H1 (cell line): ENCODE data around the gene GLRA2. TPM values are rescaled to one million over a fixed set of nuclear protein-coding genes. Genes with fewer than 3 reads are reported as not detected.

Experiments
- CTCF ChIA-PET: fragments of 300-600 bp; sonication (Branson Sonifier 250); formaldehyde crosslinking; loops from one replicate; lab custom pipeline; 2021; ENCODE audit not compliant: partially characterized antibody; lab: Charles Lee
- POLR2A ChIA-PET: fragments of 300-600 bp; sonication (Branson Sonifier 250); formaldehyde crosslinking; loops from one replicate; lab custom pipeline; 2021; ENCODE audit warnings: inconsistent platforms; ENCODE audit not compliant: partially characterized antibody; lab: Charles Lee
- DNase-seq, 2 experiments: peaks; one replicate each; pipeline versions ENCODE4 v3.0.0 to v3.0.0-alpha.2; 2010 to 2022; ENCODE audit warnings: low spot score in 2 of 2, low read depth in 1 of 2, mixed read lengths in 1 of 2
- FAIRE-seq: peaks from 2 replicates; lab custom pipeline; 2011; peaks lifted over from hg19 to GRCh38; lab: Jason Lieb, UNC
- H2AFZ ChIP-seq: 2 replicates; pipeline ENCODE4 v1.8.1; 2012; ENCODE audit warnings: low read length, inconsistent platforms
- H2AK5ac ChIP-seq: 2 replicates; pipeline ENCODE4 v1.6.1; 2013; ENCODE audit warnings: low read depth, low read length
- H2BK120ac ChIP-seq: replicated peaks from 2 replicates; pipeline ENCODE3; 2013; ENCODE audit warnings: low read depth, low read length, inconsistent platforms
- H2BK12ac ChIP-seq: 2 replicates; pipeline ENCODE4 v1.6.1; 2013; ENCODE audit warnings: low read depth, low read length
- H2BK15ac ChIP-seq: 2 replicates; pipeline ENCODE4 v1.6.1; 2013; ENCODE audit warnings: low read length
- H2BK20ac ChIP-seq: 2 replicates; pipeline ENCODE4 v1.6.1; 2013; ENCODE audit warnings: low read length
- H2BK5ac ChIP-seq: 2 replicates; pipeline ENCODE4 v1.6.1; 2013; ENCODE audit warnings: low read depth, low read length
- H3K14ac ChIP-seq: 2 replicates; pipeline ENCODE4 v1.6.1; 2013; ENCODE audit warnings: inconsistent platforms; ENCODE audit not compliant: insufficient read length
- H3K18ac ChIP-seq: 2 replicates; pipeline ENCODE4 v1.6.1; 2013; ENCODE audit warnings: low read length; ENCODE audit errors: extremely low read depth
- H3K23ac ChIP-seq: 2 replicates; pipeline ENCODE4 v1.6.1; 2013; ENCODE audit warnings: inconsistent platforms; ENCODE audit not compliant: insufficient read length
- H3K23me2 ChIP-seq: 2 replicates; pipeline ENCODE4 v1.6.1; 2013; ENCODE audit warnings: low read depth, low read length
- H3K27ac ChIP-seq: 2 replicates; pipeline ENCODE4 v1.6.1; 2011; ENCODE audit warnings: low read depth, low read length, inconsistent platforms
- H3K27me3 ChIP-seq, 4 experiments: replicated peaks in 1 of 4; 1 replicate in 1 of 4; 2 replicates in 3 of 4; pipeline versions ENCODE4 v1.6.1 to v1.8.1; 2011 to 2013; ENCODE audit warnings: low read length in 3 of 4, mild to moderate bottlenecking in 3 of 4, inconsistent platforms in 2 of 4, mixed read lengths in 2 of 4, moderate library complexity in 1 of 4; ENCODE audit not compliant: control insufficient read depth in 3 of 4, insufficient read depth in 3 of 4; ENCODE audit errors: extremely low read depth in 1 of 4
- H3K36me3 ChIP-seq, 4 experiments: 2 replicates each; pipeline versions ENCODE4 v1.6.1 to v1.8.1; 2011 to 2013; ENCODE audit warnings: mild to moderate bottlenecking in 4 of 4, low read length in 3 of 4, moderate library complexity in 2 of 4, control low read depth in 1 of 4, inconsistent platforms in 1 of 4; ENCODE audit not compliant: insufficient read depth in 4 of 4, control insufficient read depth in 2 of 4
- H3K4ac ChIP-seq: replicated peaks from 2 replicates; pipeline ENCODE3; 2013; ENCODE audit warnings: low read length, low read depth, mixed read lengths, inconsistent platforms; ENCODE audit not compliant: insufficient read length
- H3K4me1 ChIP-seq, 4 experiments: replicated peaks in 1 of 4; 1 replicate in 1 of 4; 2 replicates in 3 of 4; pipeline versions ENCODE4 v1.6.1 to v1.8.1; 2011 to 2013; ENCODE audit warnings: low read length in 3 of 4, inconsistent platforms in 2 of 4, mixed read lengths in 1 of 4; ENCODE audit not compliant: insufficient read depth in 4 of 4, control insufficient read depth in 3 of 4
- H3K4me2 ChIP-seq, 2 experiments: 2 replicates each; pipeline versions ENCODE4 v1.6.1 to v1.8.1; 2011 to 2013; ENCODE audit warnings: low read depth in 2 of 2, low read length in 2 of 2, control low read depth in 1 of 2, inconsistent platforms in 1 of 2, mild to moderate bottlenecking in 1 of 2; ENCODE audit not compliant: insufficient read depth in 1 of 2
- H3K4me3 ChIP-seq, 4 experiments: fragments of 200-600, 300-600 bp in 1 of 4; sonication (generic), shearing (Covaris generic), sonication (Bioruptor Twin) in 1 of 4; 2 replicates each; pipeline versions ENCODE4 v1.5.1 to v1.8.1; 2011 to 2016; ENCODE audit warnings: low read length in 4 of 4, low read depth in 3 of 4, control low read depth in 2 of 4, inconsistent platforms in 2 of 4, mild to moderate bottlenecking in 2 of 4, mixed read lengths in 1 of 4, moderate library complexity in 1 of 4; ENCODE audit not compliant: insufficient read depth in 2 of 4; ENCODE audit errors: extremely low read depth in 1 of 4
- H3K56ac ChIP-seq: replicated peaks from 2 replicates; pipeline ENCODE3; 2013; ENCODE audit warnings: low read depth, mild to moderate bottlenecking, mixed read lengths, low read length, inconsistent platforms; ENCODE audit not compliant: insufficient read length
- H3K79me1 ChIP-seq: 2 replicates; pipeline ENCODE4 v1.6.1; 2013; ENCODE audit warnings: low read depth, low read length, control low read depth
- H3K79me2 ChIP-seq, 2 experiments: 2 replicates each; pipeline versions ENCODE4 v1.6.1 to v1.8.1; 2012 to 2013; ENCODE audit warnings: low read length in 2 of 2, mild to moderate bottlenecking in 2 of 2, inconsistent platforms in 1 of 2; ENCODE audit not compliant: insufficient read depth in 2 of 2, control insufficient read depth in 1 of 2
- H3K9ac ChIP-seq, 4 experiments: replicated peaks in 1 of 4; 1 replicate in 1 of 4; 2 replicates in 3 of 4; pipeline versions ENCODE4 v1.6.1 to v1.8.1; 2011 to 2013; ENCODE audit warnings: low read depth in 3 of 4, low read length in 3 of 4, control low read depth in 2 of 4, mild to moderate bottlenecking in 2 of 4, moderate library complexity in 2 of 4, inconsistent platforms in 1 of 4; ENCODE audit errors: extremely low read depth in 1 of 4
- H3K9me3 ChIP-seq, 2 experiments: 2 replicates each; pipeline versions ENCODE4 v1.6.1 to v1.8.1; 2012 to 2013; ENCODE audit warnings: mild to moderate bottlenecking in 2 of 2, moderate library complexity in 2 of 2, control low read depth in 1 of 2, inconsistent platforms in 1 of 2, low read depth in 1 of 2, low read length in 1 of 2, mixed read lengths in 1 of 2; ENCODE audit not compliant: insufficient read depth in 2 of 2
- H4K20me1 ChIP-seq, 2 experiments: replicated peaks in 1 of 2; 2 replicates each; pipeline versions ENCODE3 to v1.8.1; 2011 to 2013; ENCODE audit warnings: inconsistent platforms in 2 of 2, low read length in 2 of 2, mild to moderate bottlenecking in 1 of 2; ENCODE audit not compliant: insufficient read depth in 2 of 2, control insufficient read depth in 1 of 2
- H4K5ac ChIP-seq: 2 replicates; pipeline ENCODE4 v1.6.1; 2013; ENCODE audit warnings: low read length, low read depth, mixed read lengths, inconsistent platforms; ENCODE audit not compliant: insufficient read length
- H4K8ac ChIP-seq: 2 replicates; pipeline ENCODE4 v1.8.0; 2013; ENCODE audit warnings: mild to moderate bottlenecking, moderate library complexity, low read length, inconsistent platforms; ENCODE audit not compliant: insufficient read depth; ENCODE audit errors: extremely low read depth
- H4K91ac ChIP-seq: replicated peaks from 2 replicates; pipeline ENCODE3; 2013; ENCODE audit warnings: low read length, mixed read lengths, inconsistent platforms; ENCODE audit not compliant: insufficient read length
- BACH1 ChIP-seq: IDR thresholded peaks from 2 replicates; pipeline ENCODE4 v1.6.1; 2012; ENCODE audit warnings: low read length, improper control_type of control experiment
- BRCA1 ChIP-seq: IDR thresholded peaks from 2 replicates; pipeline ENCODE4 v1.6.1; 2012; ENCODE audit warnings: low read depth, low read length, improper control_type of control experiment
- CBX5 ChIP-seq: fragments of 300-800, 300-1000 bp; sonication (generic); IDR thresholded peaks from 2 replicates; pipeline ENCODE4 v1.7.1; 2016; ENCODE audit warnings: antibody characterized with exemption, low read length, low read depth
- CREB1 ChIP-seq: IDR thresholded peaks from 2 replicates; pipeline ENCODE4 v1.6.1; 2012; ENCODE audit warnings: inconsistent platforms
- EGR1 ChIP-seq: IDR thresholded peaks from 2 replicates; pipeline ENCODE4 v1.6.1; 2011; ENCODE audit warnings: low read depth, low read length, borderline replicate concordance
- EZH2 ChIP-seq: fragments of 200-600 bp; sonication (generic); IDR thresholded peaks from 2 replicates; pipeline ENCODE4 v1.7.1; 2012; ENCODE audit warnings: low read depth, mild to moderate bottlenecking, moderate library complexity, low read length, inconsistent platforms; ENCODE audit not compliant: severe bottlenecking
- GABPA ChIP-seq: IDR thresholded peaks from 2 replicates; pipeline ENCODE4 v1.6.1; 2011; ENCODE audit warnings: mild to moderate bottlenecking, low read length, moderate library complexity, borderline replicate concordance; ENCODE audit not compliant: insufficient read depth
- HDAC2 ChIP-seq, 2 experiments: fragments of 300-600 bp in 1 of 2; sonication (generic) in 1 of 2; IDR thresholded peaks; 2 replicates each; pipeline ENCODE4 v1.6.1; 2011 to 2012; ENCODE audit warnings: low read depth in 2 of 2, low read length in 2 of 2, mild to moderate bottlenecking in 2 of 2, moderate library complexity in 2 of 2, borderline replicate concordance in 1 of 2, inconsistent platforms in 1 of 2
- JUND ChIP-seq: IDR thresholded peaks from 2 replicates; pipeline ENCODE4 v1.6.1; 2011; ENCODE audit warnings: mild to moderate bottlenecking, improper control_type of control experiment, low read length
- KDM5A ChIP-seq: fragments of 200-600 bp; IDR thresholded peaks from 2 replicates; pipeline ENCODE4 v1.7.1; 2012; ENCODE audit warnings: mild to moderate bottlenecking, low read length, inconsistent platforms, mixed read lengths
- NRF1 ChIP-seq: IDR thresholded peaks from 2 replicates; pipeline ENCODE4 v1.6.1; 2011; ENCODE audit warnings: mild to moderate bottlenecking, low read depth, low read length, improper control_type of control experiment
- POU5F1 ChIP-seq: IDR thresholded peaks from 2 replicates; pipeline ENCODE4 v1.6.1; 2011; ENCODE audit warnings: low read depth, mild to moderate bottlenecking, low read length, moderate library complexity
- RFX5 ChIP-seq: IDR thresholded peaks from 2 replicates; pipeline ENCODE4 v1.6.1; 2011; ENCODE audit warnings: low read depth, low read length, improper control_type of control experiment, borderline replicate concordance
- TBP ChIP-seq: IDR thresholded peaks from 2 replicates; pipeline ENCODE4 v1.6.1; 2011; ENCODE audit warnings: low read depth, low read length, improper control_type of control experiment
- TCF12 ChIP-seq: IDR thresholded peaks from 2 replicates; pipeline ENCODE4 v1.6.1; 2011; ENCODE audit warnings: low read depth, mild to moderate bottlenecking, low read length
- TEAD4 ChIP-seq: IDR thresholded peaks from 2 replicates; pipeline ENCODE4 v1.6.1; 2012; ENCODE audit warnings: low read depth, low read length, inconsistent platforms, mixed read lengths
- YY1 ChIP-seq: IDR thresholded peaks from 2 replicates; pipeline ENCODE4 v1.6.1; 2011; ENCODE audit warnings: low read depth, mild to moderate bottlenecking, low read length
- WGBS, 2 experiments: shearing (Covaris generic) in 1 of 2; methylation state at CpG; one replicate each; pipeline versions ENCODE4 v1.1.6 to v1.1.7; 2013 to 2015; ENCODE audit warnings: low lambda C conversion rate in 2 of 2, mixed read lengths in 2 of 2, inconsistent platforms in 1 of 2, low coverage in 1 of 2, missing lambda C conversion rate in 1 of 2; ENCODE audit not compliant: insufficient replicate concordance in 2 of 2, insufficient coverage in 1 of 2, insufficient read length in 1 of 2; ENCODE audit errors: extremely low coverage in 1 of 2, missing lambda C conversion rate in 1 of 2; 5-methylcytosine and 5-hydroxymethylcytosine counted together
- polyA plus RNA-seq, 7 experiments: library from polyadenylated mRNA; depleted of rRNA in 3 of 7; stranded (reverse) in 5 of 7; unstranded in 2 of 7; fragments of >200 nt in 5 of 7; fragments of 200-250 nt in 2 of 7; gene quantifications; 1 replicate in 5 of 7; 2 replicates in 1 of 7; 4 replicates in 1 of 7; pipeline versions ENCODE4 v1.2.1 to v1.2.3, GENCODE V29; 2011 to 2013; ENCODE audit warnings: missing spikeins in 2 of 7, mixed read lengths in 2 of 7
- total RNA-seq: library from RNA; stranded (reverse); fragmentation: NEBNext Ultra II Directional; extraction: Animal tissue kit (Norgen Biotek cat#: 25700); gene quantifications from 2 replicates; pipeline ENCODE4 v1.2.1, GENCODE V29; 2021

Gene GLRA2
- total and polyA plus RNA-seq, 2 of the 8 experiments (the other 6 are each of a cell fraction or from before 2014, with no cell fraction given): not detected

GRCh38 chrX:14673764-14674163 lies 144.4 kb downstream of the GLRA2 start:
- ChIA-PET CTCF (no interaction called here), POLR2A (no interaction called here)
- no peak overlapping the region for H3K14ac ChIP-seq
- no peak overlapping the region for H3K4me3 ChIP-seq
- no peak overlapping the region for H4K91ac ChIP-seq
- H2BK12ac ChIP-seq: no peak overlapping the region
- no peak overlapping the region for H2BK20ac ChIP-seq
- H3K79me2 ChIP-seq: no peaks in the 10 kb centered on the region
- no peaks in the 10 kb centered on the region for H3K4me1 ChIP-seq
- no peak overlapping the region for H4K5ac ChIP-seq
- WGBS, 2 experiments: 92% methylated on average over 4 of the region's 4 CpGs; no CpG with 5 or more reads in 1 of the 2 experiments
- no peak overlapping the region for H3K9ac ChIP-seq
- H3K4ac ChIP-seq: no peak overlapping the region
- H3K36me3 ChIP-seq: no peaks in the 10 kb centered on the region
- no peak overlapping the region for H2AK5ac ChIP-seq
- no peak overlapping the region for H2BK120ac ChIP-seq
- no peaks in the 10 kb centered on the region for H3K9me3 ChIP-seq
- no peak overlapping the region for H2BK15ac ChIP-seq
- H4K8ac ChIP-seq: no peak overlapping the region
- FAIRE-seq (no peak), DNase-seq (no peak)
- no peak overlapping the region for H3K23ac ChIP-seq
- H3K79me1 ChIP-seq: no peaks in the 10 kb centered on the region
- no peak overlapping the region for H2BK5ac ChIP-seq
- H3K56ac ChIP-seq: no peak overlapping the region
- H3K27ac ChIP-seq: no peak overlapping the region
- no peaks in the 10 kb centered on the region for H3K23me2 ChIP-seq
- no peak overlapping the region for H3K4me2 ChIP-seq
- H4K20me1 ChIP-seq: peaks cover 0 to 1% of the 10 kb centered on the region in 2 experiments
- no peak overlapping the region for H3K18ac ChIP-seq
- H3K27me3 ChIP-seq: no peaks in the 10 kb centered on the region
- H2AFZ ChIP-seq: no peak overlapping the region
- TF ChIP-seq NRF1: no peak
- TF ChIP-seq KDM5A: no peak
- TF ChIP-seq EGR1: no peak
- no peak for TF ChIP-seq TCF12
- no peak for TF ChIP-seq BACH1
- no peak for TF ChIP-seq RFX5
- no peak for TF ChIP-seq CBX5
- no peak for TF ChIP-seq BRCA1
- TF ChIP-seq TBP: no peak
- no peak for TF ChIP-seq JUND
- TF ChIP-seq POU5F1: no peak
- TF ChIP-seq EZH2: no peak
- TF ChIP-seq YY1: no peak
- TF ChIP-seq TEAD4: no peak
- no peak for TF ChIP-seq GABPA
- TF ChIP-seq CREB1: no peak
- TF ChIP-seq HDAC2 (IDR thresholded peaks at IDR 0.05; ENCODE audit: borderline replicate concordance in 1 of 2, low read depth in 2 of 2, low read length in 2 of 2): no peak
